PC-9 (cell line): ENCODE measurements around the gene NKX2-1. TPM values are rescaled to one million over a fixed set of nuclear protein-coding genes. Genes with fewer than 3 reads are reported as not detected.

ENCODE experiments used
- BruUV-seq: library from RNA; stranded (reverse); fragments of 400-500 nt; replicated peaks from 2 replicates; lab custom pipeline; 2021; lab: Mats Ljungman, UMichigan
- CTCF ChIA-PET: fragments of 300-600 bp; sonication (Branson Sonifier 250); formaldehyde crosslinking; loops from one replicate; lab custom pipeline; 2022; ENCODE audit warnings: antibody characterized with exemption; lab: Charles Lee
- POLR2A ChIA-PET: fragments of 300-600 bp; sonication (Branson Sonifier 250); formaldehyde crosslinking; loops from one replicate; lab custom pipeline; 2022; ENCODE audit warnings: antibody characterized with exemption; ENCODE audit not compliant: unreplicated experiment; lab: Charles Lee
- DNase-seq, 2 experiments: peaks; one replicate each; pipeline versions ENCODE4 v3.0.0 to v3.0.0-alpha.2; 2015 to 2022; ENCODE audit warnings: mixed read lengths in 1 of 2
- H2AFZ ChIP-seq: fragments of 200-600 bp; sonication (generic); 2 replicates; pipeline ENCODE4 v1.8.1; 2017; ENCODE audit warnings: antibody characterized with exemption
- H3F3A ChIP-seq: fragments of 200-600 bp; sonication (generic); 2 replicates; pipeline ENCODE4 v1.8.1; 2017; ENCODE audit warnings: antibody characterized with exemption, mild to moderate bottlenecking, low read depth; ENCODE audit not compliant: insufficient read depth
- H3K27ac ChIP-seq: fragments of 200-600 bp; sonication (generic); 2 replicates; pipeline ENCODE4 v1.6.1; 2016; ENCODE audit warnings: mixed run types
- H3K27me3 ChIP-seq: fragments of 200-600 bp; sonication (generic); 2 replicates; pipeline ENCODE4 v1.6.1; 2016; ENCODE audit warnings: low read depth, mixed run types; ENCODE audit not compliant: insufficient read depth
- H3K36me3 ChIP-seq: fragments of 200-600 bp; sonication (generic); 2 replicates; pipeline ENCODE4 v1.6.1; 2016; ENCODE audit warnings: low read depth, mixed run types
- H3K4me1 ChIP-seq: fragments of 200-600 bp; sonication (generic); replicated peaks from 2 replicates; pipeline ENCODE4 v1.6.1; 2016; ENCODE audit warnings: mixed run types; ENCODE audit not compliant: insufficient read depth
- H3K4me2 ChIP-seq: fragments of 200-600 bp; sonication (generic); 2 replicates; pipeline ENCODE4 v1.6.1; 2017; ENCODE audit warnings: mixed run types
- H3K4me3 ChIP-seq: fragments of 200-600 bp; sonication (generic); 2 replicates; pipeline ENCODE4 v1.6.1; 2016; ENCODE audit warnings: mixed run types
- H3K79me2 ChIP-seq: fragments of 200-600 bp; sonication (generic); 2 replicates; pipeline ENCODE4 v1.6.1; 2017; ENCODE audit warnings: low read depth, mixed run types
- H3K9me2 ChIP-seq: fragments of 200-600 bp; sonication (generic); 2 replicates; pipeline ENCODE4 v1.8.1; 2017; ENCODE audit warnings: mild to moderate bottlenecking; ENCODE audit not compliant: insufficient read depth
- H3K9me3 ChIP-seq: fragments of 200-600 bp; sonication (generic); 2 replicates; pipeline ENCODE4 v1.8.1; 2016; ENCODE audit warnings: low read depth; ENCODE audit not compliant: insufficient read depth
- H4K20me1 ChIP-seq: fragments of 200-600 bp; sonication (generic); 2 replicates; pipeline ENCODE4 v1.8.1; 2017; ENCODE audit not compliant: insufficient read depth
- EZH2 ChIP-seq: fragments of 200-600 bp; sonication (generic); IDR thresholded peaks from 2 replicates; pipeline ENCODE4 v1.8.0; 2017; ENCODE audit warnings: antibody characterized with exemption, low read depth
- intact Hi-C: fragments of 100-400 bp; cut with micrococcal nuclease; formaldehyde crosslinking; loops from one replicate; pipeline ENCODE4 v1.10.0; 2022; ENCODE audit not compliant: unreplicated experiment
- total RNA-seq: library from RNA; stranded (reverse); gene quantifications from 2 replicates; pipeline ENCODE4 v1.2.3, GENCODE V29; 2021
- TF ChIP-seq, protein P1 (sequence below): fragments of 200-600 bp; sonication (generic); conservative IDR thresholded peaks from 2 replicates; pipeline ENCODE4 v1.6.1; 2017; ENCODE audit warnings: mixed run types, antibody characterized with exemption, mild to moderate bottlenecking, moderate library complexity

The NKX2-1 gene
- total RNA-seq, 1 experiment from 2014 or later = not detected

DNA sequence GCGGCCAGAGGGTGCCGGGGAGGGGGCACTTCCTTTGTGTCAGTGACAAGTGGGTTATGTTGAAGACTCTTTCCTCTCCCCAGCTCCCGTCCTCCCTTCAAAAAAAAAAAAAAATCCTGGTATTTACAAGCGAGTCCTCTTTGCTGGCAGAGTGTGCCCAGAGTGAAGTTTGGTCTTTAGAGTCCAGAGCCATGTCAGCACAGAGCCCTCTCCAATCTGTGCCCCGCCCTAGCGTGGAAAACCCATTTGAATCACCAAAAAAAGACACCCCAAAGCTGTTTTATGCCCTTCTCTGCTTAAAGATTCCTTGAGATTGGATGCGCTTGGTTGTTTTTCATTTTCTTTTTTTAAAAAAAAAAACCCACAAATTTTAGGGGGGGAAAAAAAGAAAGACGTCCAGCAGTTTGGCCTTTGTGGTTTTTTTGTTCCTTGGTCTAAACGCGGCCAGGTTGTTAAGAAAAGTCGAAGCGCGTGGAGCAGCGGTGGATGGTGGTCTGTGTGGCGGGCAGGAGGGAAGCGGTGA is 3.3 kb downstream of the NKX2-1 start:
- Histone ChIP-seq H3K9me3 (no peaks in the 10 kb centered on the region), H4K20me1 (no peaks in the 10 kb centered on the region), H3K4me1 (no peaks in the 10 kb centered on the region), H3K4me3 (no peak overlapping the region), H3K9me2 (no peaks in the 10 kb centered on the region), H3F3A (no peaks in the 10 kb centered on the region), H3K27me3 (0 out of 2 replicates have a peak, but pooled peaks cover 2% of the 10 kb centered on the region), H2AFZ (no peak overlapping the region), H3K36me3 (no peaks in the 10 kb centered on the region), H3K4me2 (no peak overlapping the region), H3K27ac (no peak overlapping the region), H3K79me2 (no peaks in the 10 kb centered on the region)
- POLR2A ChIA-PET = no interaction called here
- BruUV-seq = no TSS peak
- no peak for DNase-seq
- CTCF ChIA-PET = no interaction called here
- TF ChIP-seq EZH2 = no peak
- TF ChIP-seq, protein P1, sequence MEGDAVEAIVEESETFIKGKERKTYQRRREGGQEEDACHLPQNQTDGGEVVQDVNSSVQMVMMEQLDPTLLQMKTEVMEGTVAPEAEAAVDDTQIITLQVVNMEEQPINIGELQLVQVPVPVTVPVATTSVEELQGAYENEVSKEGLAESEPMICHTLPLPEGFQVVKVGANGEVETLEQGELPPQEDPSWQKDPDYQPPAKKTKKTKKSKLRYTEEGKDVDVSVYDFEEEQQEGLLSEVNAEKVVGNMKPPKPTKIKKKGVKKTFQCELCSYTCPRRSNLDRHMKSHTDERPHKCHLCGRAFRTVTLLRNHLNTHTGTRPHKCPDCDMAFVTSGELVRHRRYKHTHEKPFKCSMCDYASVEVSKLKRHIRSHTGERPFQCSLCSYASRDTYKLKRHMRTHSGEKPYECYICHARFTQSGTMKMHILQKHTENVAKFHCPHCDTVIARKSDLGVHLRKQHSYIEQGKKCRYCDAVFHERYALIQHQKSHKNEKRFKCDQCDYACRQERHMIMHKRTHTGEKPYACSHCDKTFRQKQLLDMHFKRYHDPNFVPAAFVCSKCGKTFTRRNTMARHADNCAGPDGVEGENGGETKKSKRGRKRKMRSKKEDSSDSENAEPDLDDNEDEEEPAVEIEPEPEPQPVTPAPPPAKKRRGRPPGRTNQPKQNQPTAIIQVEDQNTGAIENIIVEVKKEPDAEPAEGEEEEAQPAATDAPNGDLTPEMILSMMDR = no peak
- intact Hi-C loops = no loop called here

DNA sequence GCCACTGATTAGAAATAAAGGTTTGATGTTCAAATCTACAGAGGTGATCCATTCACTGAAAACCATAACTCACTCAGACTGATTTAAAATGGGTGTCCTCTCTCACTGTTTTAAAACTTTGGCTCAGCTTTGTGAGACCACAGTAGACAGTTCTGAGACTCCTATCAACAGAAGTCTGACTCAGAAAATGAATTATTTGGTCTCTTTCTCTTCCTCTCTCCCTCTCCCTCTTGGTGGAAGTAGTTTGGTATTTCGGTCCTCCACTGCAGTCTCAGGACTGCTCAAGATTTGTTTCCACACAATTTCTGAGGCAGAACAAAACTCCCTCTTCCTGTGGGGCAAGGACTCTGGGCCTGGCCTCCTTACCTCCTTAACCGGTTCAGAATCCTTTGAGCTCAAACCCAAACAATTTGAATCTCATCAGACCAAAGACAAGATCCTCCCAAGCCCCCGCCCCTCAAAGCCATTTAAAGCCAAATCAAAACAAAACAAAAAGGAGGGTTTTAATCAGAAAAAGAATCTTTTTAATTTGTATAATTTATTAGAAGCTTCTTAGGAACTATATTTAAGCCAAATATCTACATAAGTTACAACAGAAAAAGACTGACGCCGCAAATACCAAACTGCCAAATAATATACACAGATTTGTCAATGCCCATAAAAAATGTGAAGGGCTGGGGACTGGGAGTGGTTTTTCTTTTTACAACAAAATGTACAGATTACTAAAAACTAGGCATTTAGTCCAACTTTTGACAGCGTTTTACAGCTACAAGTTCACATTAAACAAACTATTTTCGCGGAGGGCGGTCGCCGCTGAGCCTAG is 3.9 kb downstream of the NKX2-1 start:
- no peak overlapping the region for H2AFZ ChIP-seq
- BruUV-seq = no TSS peak
- no peak for DNase-seq
- H4K20me1 ChIP-seq = no peaks in the 10 kb centered on the region
- H3K9me3 ChIP-seq = no peaks in the 10 kb centered on the region
- H3K79me2 ChIP-seq = no peaks in the 10 kb centered on the region
- TF ChIP-seq, protein P1 = no peak
- no peak for TF ChIP-seq EZH2
- H3K27ac ChIP-seq = no peak overlapping the region
- intact Hi-C loops = no loop called here
- POLR2A ChIA-PET = no interaction called here
- H3K27me3 ChIP-seq = 0 out of 2 replicates have a peak, but pooled peaks cover 3% of the 10 kb centered on the region
- H3K4me3 ChIP-seq = no peak overlapping the region
- CTCF ChIA-PET = no interaction called here
- no peaks in the 10 kb centered on the region for H3K4me1 ChIP-seq
- H3K4me2 ChIP-seq = no peak overlapping the region
- H3K9me2 ChIP-seq = no peaks in the 10 kb centered on the region
- no peaks in the 10 kb centered on the region for H3F3A ChIP-seq
- no peaks in the 10 kb centered on the region for H3K36me3 ChIP-seq

DNA sequence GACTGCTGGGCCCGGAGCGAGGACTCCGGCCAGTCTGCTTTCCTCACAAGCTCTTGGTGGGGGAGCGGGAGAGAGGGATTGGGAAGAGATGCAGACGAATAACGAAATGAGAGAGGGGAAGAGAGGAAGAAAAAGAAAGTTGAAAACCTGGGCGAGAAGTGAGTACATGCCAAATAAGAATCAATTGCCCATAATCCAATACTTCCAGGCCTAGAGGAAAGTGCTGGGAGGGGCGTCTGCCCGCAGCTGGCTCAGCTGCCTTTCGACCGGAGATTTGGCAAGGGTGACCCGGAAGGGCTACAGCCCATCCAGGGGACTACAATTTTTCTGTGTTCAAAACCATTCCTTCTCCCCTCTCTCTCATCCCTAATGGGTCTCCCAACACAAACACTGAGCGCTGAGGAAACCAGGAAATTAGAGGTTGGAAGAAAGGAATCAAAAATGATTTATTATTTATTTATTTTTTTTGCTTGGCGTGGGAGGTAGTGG is 4.9 kb downstream of the NKX2-1 start:
- ChIA-PET CTCF (no interaction called here), POLR2A (no interaction called here)
- BruUV-seq = no TSS peak
- Histone ChIP-seq H3F3A (no peaks in the 10 kb centered on the region), H3K27ac (no peak overlapping the region), H3K9me2 (no peaks in the 10 kb centered on the region), H3K4me3 (no peak overlapping the region), H3K79me2 (no peaks in the 10 kb centered on the region), H4K20me1 (no peaks in the 10 kb centered on the region), H3K4me2 (no peak overlapping the region), H3K27me3 (0 out of 2 replicates have a peak, but pooled peaks cover 3% of the 10 kb centered on the region), H3K9me3 (no peaks in the 10 kb centered on the region), H2AFZ (no peak overlapping the region), H3K4me1 (no peaks in the 10 kb centered on the region), H3K36me3 (no peaks in the 10 kb centered on the region)
- no peak for DNase-seq
- TF ChIP-seq EZH2 = no peak
- TF ChIP-seq, protein P1 = no peak
- intact Hi-C loops = no loop called here
